ENCODE measurements around the gene C1QTNF1.
A peak's percentile ranks its signal among the peaks of the same experiment; 100 is the strongest.

Gene C1QTNF1

DNA sequence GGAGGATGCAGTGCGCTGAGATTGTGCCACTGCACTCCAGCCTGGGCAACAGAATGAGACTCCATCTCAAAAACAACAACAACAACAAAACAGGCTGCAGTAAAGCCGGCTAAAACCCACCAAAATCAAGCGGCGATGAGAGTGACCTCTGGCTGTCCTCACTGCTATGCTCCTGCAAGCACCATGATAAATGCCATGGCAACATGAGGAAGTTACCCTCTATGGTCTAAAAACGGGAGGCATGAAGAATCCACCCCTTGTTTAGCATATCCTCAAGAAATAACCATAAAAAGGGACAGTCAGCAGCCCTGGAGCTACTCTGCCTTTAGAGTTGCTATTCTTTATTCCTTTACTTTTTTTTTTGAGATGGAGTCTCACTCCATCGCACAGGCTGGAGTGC is 35.8 kb upstream of the C1QTNF1 start:
- TF ChIP-seq, protein P1, sequence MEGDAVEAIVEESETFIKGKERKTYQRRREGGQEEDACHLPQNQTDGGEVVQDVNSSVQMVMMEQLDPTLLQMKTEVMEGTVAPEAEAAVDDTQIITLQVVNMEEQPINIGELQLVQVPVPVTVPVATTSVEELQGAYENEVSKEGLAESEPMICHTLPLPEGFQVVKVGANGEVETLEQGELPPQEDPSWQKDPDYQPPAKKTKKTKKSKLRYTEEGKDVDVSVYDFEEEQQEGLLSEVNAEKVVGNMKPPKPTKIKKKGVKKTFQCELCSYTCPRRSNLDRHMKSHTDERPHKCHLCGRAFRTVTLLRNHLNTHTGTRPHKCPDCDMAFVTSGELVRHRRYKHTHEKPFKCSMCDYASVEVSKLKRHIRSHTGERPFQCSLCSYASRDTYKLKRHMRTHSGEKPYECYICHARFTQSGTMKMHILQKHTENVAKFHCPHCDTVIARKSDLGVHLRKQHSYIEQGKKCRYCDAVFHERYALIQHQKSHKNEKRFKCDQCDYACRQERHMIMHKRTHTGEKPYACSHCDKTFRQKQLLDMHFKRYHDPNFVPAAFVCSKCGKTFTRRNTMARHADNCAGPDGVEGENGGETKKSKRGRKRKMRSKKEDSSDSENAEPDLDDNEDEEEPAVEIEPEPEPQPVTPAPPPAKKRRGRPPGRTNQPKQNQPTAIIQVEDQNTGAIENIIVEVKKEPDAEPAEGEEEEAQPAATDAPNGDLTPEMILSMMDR (IDR thresholded peaks at IDR 0.05; ENCODE audit: low read depth, low read length), result no peak
- in situ Hi-C loops (cut with HindIII; ENCODE audit: low sequenced_read_pairs), result no loop called here
- H3K4me3 ChIP-seq (ENCODE audit: low read depth, low read length), result no peak overlapping the region
- DNase-seq (ENCODE audit: low read depth, low spot score), result no peak

DNA sequence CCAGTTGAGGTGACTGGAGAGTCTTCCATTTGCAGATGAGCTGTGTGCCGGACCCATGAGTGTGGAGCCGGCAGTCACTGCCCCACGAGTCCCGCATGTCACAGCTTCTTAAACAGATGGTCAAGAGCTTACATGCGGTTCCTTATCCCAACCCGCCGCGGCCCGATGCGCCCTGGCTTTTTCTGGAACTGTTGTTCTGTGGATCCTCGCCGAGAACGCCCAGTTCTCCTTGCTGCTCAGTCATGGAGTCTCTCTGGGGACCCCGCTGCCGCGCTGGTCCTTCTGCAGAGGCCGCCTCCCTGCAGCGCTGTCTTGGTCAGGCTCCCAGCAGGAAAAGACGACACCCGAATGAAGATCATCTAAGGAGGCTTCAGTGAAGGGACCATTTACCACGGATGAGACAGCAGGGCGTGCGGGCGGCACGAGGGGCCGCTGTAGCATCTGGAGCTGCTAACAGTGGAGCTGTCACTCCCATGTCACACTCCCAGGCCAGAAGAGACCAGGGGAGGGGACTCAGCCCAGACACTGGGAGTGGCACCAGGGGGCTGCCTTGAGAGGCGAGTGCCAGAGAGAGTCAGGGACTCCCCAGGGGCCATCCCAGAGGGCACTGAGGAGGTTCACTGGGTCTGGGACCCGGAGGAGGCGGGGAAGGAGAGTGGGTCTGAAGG is 33.5 kb upstream of the C1QTNF1 start:
- TF ChIP-seq, protein P1 (IDR thresholded peaks at IDR 0.05; ENCODE audit: low read depth, low read length), result no peak
- no peak for DNase-seq (ENCODE audit: low read depth, low spot score)
- in situ Hi-C loops (cut with HindIII; ENCODE audit: low sequenced_read_pairs), result no loop called here
- no peak overlapping the region for H3K4me3 ChIP-seq (ENCODE audit: low read depth, low read length)

DNA sequence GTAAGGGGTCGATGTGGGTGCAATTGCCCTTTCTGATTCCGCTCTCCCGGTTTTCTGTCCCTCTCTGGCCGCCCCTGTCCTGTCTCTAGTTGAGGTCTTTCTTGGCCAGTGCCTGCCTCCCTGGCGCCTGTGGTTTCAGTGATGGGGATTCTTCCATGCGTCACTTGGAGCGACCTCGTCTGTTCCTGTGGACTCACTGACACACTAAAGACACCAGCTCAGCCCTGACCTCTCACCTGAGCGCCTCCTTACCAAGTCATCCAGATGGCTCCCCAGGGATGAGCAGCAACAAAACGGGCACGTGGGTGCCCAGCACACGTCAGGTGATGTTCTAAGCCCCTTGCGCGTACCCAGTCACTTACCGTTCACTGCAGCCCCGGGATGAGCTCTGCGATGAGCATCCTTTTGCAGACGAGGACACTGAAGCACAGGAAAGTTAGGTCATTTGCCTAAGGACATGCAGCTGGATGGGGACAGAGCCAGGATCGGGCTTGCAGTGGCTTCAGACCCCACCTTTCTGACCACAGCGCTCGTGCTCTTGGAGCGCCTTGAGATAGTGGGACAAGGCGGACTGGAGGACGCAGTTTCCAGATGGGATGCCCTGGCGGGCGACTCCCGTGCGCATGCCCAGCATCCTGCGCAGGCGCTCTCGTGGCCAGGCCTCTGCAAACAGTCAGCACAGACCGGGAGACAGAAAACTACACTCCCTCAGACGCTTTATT is 32.8 kb upstream of the C1QTNF1 start:
- in situ Hi-C loops (cut with HindIII; ENCODE audit: low sequenced_read_pairs), result no loop called here
- TF ChIP-seq, protein P1 (IDR thresholded peaks at IDR 0.05; ENCODE audit: low read depth, low read length), result no peak
- DNase-seq (ENCODE audit: low read depth, low spot score), result no peak
- no peak overlapping the region for H3K4me3 ChIP-seq (ENCODE audit: low read depth, low read length)

DNA sequence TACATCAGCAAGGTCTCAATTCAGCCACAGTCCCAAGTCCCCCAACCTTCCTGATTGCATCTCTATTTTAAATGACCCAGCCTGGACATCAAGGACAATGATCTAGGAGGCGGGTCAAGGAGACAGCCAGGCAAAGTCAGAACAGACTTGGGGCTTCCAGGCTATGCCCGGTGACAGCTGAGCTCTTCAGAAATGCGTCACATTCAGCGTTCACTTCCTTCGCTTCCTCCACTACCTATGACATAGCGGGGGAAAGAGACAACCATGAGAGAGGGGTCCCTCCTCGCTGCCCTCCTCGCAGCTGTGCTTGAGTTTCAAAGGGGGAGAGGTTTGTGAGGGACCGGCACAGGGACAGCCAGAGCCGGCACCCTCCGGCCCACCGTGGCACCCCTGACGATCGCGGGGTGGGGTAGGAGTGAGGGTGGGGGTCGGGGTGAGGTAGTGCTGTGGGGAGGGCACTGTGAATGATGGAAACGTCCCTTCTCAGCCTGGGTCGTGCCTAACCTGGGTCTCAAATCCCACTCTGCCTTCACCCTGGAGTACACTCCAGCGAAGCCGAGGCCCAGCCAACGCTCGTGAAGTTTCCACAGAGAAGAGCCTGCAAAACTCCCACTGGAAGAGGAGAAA is 31.9 kb upstream of the C1QTNF1 start:
- in situ Hi-C loops (cut with HindIII; ENCODE audit: low sequenced_read_pairs), result no loop called here
- H3K4me3 ChIP-seq (ENCODE audit: low read depth, low read length), result no peak overlapping the region
- TF ChIP-seq, protein P1 (IDR thresholded peaks at IDR 0.05; ENCODE audit: low read depth, low read length), result no peak
- DNase-seq (ENCODE audit: low read depth, low spot score), result no peak

DNA sequence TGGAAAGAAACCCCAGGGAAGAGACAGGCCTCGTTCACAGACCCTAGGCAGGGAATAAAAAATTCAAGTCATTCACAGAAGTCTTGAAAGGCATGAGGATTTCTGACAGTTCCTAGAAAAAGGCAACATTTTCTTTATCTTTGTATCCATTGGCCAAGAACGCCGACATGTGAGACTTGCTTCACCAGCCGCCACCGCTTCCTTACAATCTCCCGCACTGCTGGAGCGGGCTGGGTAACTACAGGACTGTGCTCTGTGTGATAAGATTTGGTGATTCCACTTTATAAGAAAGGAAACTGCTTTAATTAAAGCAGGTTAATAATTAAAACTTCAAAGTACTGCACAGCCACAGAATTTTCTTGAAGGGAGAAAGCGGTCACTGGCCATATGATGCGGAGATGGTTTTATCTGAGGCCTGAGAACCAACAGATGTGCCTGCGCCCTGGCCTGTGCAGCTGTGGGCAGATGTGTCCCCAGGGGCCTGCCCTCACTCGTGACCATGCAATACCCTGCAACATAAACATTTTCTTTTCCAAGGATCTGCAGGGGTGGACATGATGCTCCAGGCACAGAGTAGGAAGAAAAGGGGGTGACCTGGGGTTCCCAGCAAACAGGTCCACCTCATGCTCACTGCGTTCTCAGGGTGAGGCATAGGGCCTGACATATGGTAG is 31.3 kb upstream of the C1QTNF1 start:
- H3K4me3 ChIP-seq (ENCODE audit: low read depth, low read length), result no peak overlapping the region
- in situ Hi-C loops (cut with HindIII; ENCODE audit: low sequenced_read_pairs), result no loop called here
- no peak for DNase-seq (ENCODE audit: low read depth, low spot score)
- TF ChIP-seq, protein P1 (IDR thresholded peaks at IDR 0.05; ENCODE audit: low read depth, low read length), result no peak

DNA sequence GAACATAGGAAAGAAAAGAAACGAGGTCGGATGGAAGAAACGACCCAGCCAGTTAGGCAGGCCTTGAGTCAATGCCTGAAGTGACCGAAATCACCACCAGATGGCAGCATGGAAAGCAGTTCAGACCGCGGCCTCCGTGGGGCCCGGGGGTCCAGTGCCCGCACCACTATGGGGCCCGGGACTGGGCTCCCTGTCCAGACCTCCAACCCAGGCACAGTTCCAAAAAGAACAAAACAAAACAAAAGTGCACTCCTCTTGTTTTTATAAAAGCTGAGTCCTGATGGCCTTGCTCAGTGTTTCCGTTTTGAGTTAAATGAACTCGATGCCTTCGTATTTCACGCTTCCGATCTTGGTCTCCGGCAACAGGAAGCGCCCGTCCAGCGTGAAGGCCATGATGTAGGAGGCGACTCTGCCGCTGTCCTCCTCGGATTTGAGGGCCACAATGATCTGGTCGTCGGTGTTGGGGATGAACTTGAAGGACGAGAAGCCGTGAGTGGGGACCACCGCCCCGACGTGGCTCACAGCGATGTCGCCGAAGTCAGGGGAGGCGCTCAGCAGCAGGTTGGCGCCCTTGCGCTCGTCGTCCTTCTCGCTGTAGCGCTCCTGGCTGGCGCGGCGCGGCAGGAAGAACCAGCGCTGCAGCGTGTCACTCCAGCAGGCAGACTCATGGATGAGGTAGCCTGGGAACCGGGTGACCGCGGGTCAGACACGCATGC is 30.6 kb upstream of the C1QTNF1 start:
- DNase-seq (ENCODE audit: low read depth, low spot score), result peak; percentile 47
- in situ Hi-C loops (cut with HindIII; ENCODE audit: low sequenced_read_pairs), result no loop called here

More for the DNA sequence above, 30.6 kb upstream of the C1QTNF1 start:
- no peak overlapping the region for H3K4me3 ChIP-seq (ENCODE audit: low read depth, low read length)
- TF ChIP-seq, protein P1 (IDR thresholded peaks at IDR 0.05; ENCODE audit: low read depth, low read length), result peak; percentile 79
